GM12878 (cell line): ENCODE measurements around the gene KHDRBS2. TPM values are rescaled to one million over a fixed set of nuclear protein-coding genes. Genes with fewer than 3 reads are reported as not detected.

ENCODE experiments used
- ATAC-seq: fragments of 200-7000 bp; cut with Tn5 transposase; 3 replicates; pipeline ENCODE4 v1.9.1; 2020; ENCODE audit warnings: mild to moderate bottlenecking, moderate library complexity
- BruUV-seq: library from RNA; stranded (reverse); fragments of 400-500 nt; replicated peaks from 2 replicates; lab custom pipeline; 2021; lab: Mats Ljungman, UMichigan
- CTCF ChIA-PET: fragments of 300-600 bp; sonication (Branson Sonifier 250); formaldehyde crosslinking; extraction: SDS; loops from one replicate; lab custom pipeline; 2021; ENCODE audit warnings: inconsistent platforms; lab: Yijun Ruan, JAX
- POLR2A ChIA-PET: fragments of 350-600 bp; formaldehyde crosslinking; extraction: SDS; loops from one replicate; lab custom pipeline; 2021; ENCODE audit warnings: inconsistent platforms; lab: Charles Lee
- RAD21 ChIA-PET: fragments of 300-600 bp; sonication (Branson Sonifier 250); formaldehyde crosslinking; loops from one replicate; lab custom pipeline; 2023; ENCODE audit warnings: antibody characterized with exemption; ENCODE audit not compliant: unreplicated experiment; lab: Charles Lee
- SMC1A ChIA-PET: fragments of 300-600 bp; sonication (Branson Sonifier 250); formaldehyde crosslinking; loops from one replicate; lab custom pipeline; 2023; ENCODE audit not compliant: unreplicated experiment, uncharacterized antibody; lab: Charles Lee
- DNase-seq: peaks from one replicate; pipeline ENCODE4 v3.0.0-alpha.2; 2011; ENCODE audit warnings: low read depth, low spot score
- FAIRE-seq: peaks from 3 replicates; lab custom pipeline; 2011; peaks lifted over from hg19 to GRCh38; lab: Jason Lieb, UNC
- H2AFZ ChIP-seq: 2 replicates; pipeline ENCODE4 v1.6.0; 2011; ENCODE audit warnings: low read depth, low read length, control low read depth; ENCODE audit not compliant: control insufficient read depth
- H3K27ac ChIP-seq: 2 replicates; pipeline ENCODE4 v1.5.1; 2011; ENCODE audit warnings: control low read depth; ENCODE audit not compliant: control insufficient read depth, insufficient read depth
- H3K27me3 ChIP-seq, 2 experiments: replicated peaks in 1 of 2; 2 replicates each; pipeline versions ENCODE4 v1.6.0 to v1.6.1; 2011; ENCODE audit warnings: low read length in 1 of 2; ENCODE audit not compliant: control insufficient read depth in 2 of 2, insufficient read depth in 2 of 2
- H3K36me3 ChIP-seq, 2 experiments: 2 replicates each; pipeline ENCODE4 v1.5.1; 2011; ENCODE audit warnings: low read length in 1 of 2; ENCODE audit not compliant: control insufficient read depth in 2 of 2, insufficient read depth in 2 of 2
- H3K4me1 ChIP-seq: 2 replicates; pipeline ENCODE4 v1.6.1; 2011; ENCODE audit warnings: mild to moderate bottlenecking, low read length, moderate library complexity, mixed read lengths; ENCODE audit not compliant: control insufficient read depth, insufficient read depth
- H3K4me2 ChIP-seq: 2 replicates; pipeline ENCODE4 v1.6.0; 2011; ENCODE audit warnings: control low read depth; ENCODE audit not compliant: control insufficient read depth, insufficient read depth
- H3K4me3 ChIP-seq: fragments of 200-600 bp; sonication (generic); 2 replicates; pipeline ENCODE4 v1.5.1; 2016
- H3K79me2 ChIP-seq: 2 replicates; pipeline ENCODE4 v1.6.0; 2011; ENCODE audit warnings: low read length; ENCODE audit not compliant: control insufficient read depth, insufficient read depth
- H3K9ac ChIP-seq: 2 replicates; pipeline ENCODE4 v1.8.0; 2011; ENCODE audit warnings: low read length, control low read depth, mixed read lengths; ENCODE audit not compliant: control insufficient read depth, insufficient read depth
- H3K9me3 ChIP-seq: replicated peaks from 3 replicates; pipeline ENCODE4 v1.5.1; 2011; ENCODE audit warnings: mild to moderate bottlenecking, low read length; ENCODE audit not compliant: control insufficient read depth, insufficient read depth
- H4K20me1 ChIP-seq: 2 replicates; pipeline ENCODE4 v1.6.0; 2011; ENCODE audit not compliant: control insufficient read depth, insufficient read depth
- BMI1 ChIP-seq: fragments of 450-650 bp; IDR thresholded peaks from 2 replicates; pipeline ENCODE4 v1.6.1; 2016; ENCODE audit warnings: mild to moderate bottlenecking, moderate library complexity, borderline replicate concordance
- CHD2 ChIP-seq: IDR thresholded peaks from 2 replicates; pipeline ENCODE4 v1.6.1; 2011; ENCODE audit warnings: low read depth, low read length, improper control_type of control experiment, borderline replicate concordance
- EP300 ChIP-seq, 2 experiments: fragments of 150-350 bp in 1 of 2; IDR thresholded peaks; 2 replicates each; pipeline ENCODE4 v1.6.1; 2011 to 2012; ENCODE audit warnings: low read depth in 2 of 2, low read length in 2 of 2, borderline replicate concordance in 1 of 2, improper control_type of control experiment in 1 of 2, inconsistent platforms in 1 of 2; ENCODE audit not compliant: control insufficient read depth in 1 of 2
- HDGF ChIP-seq: fragments of 450-650 bp; IDR thresholded peaks from 2 replicates; pipeline ENCODE4 v1.6.1; 2016; ENCODE audit warnings: antibody characterized with exemption
- IKZF2 ChIP-seq, 2 experiments: fragments of 450-650 bp; IDR thresholded peaks; 2 replicates each; pipeline ENCODE4 v1.6.1; 2017; ENCODE audit warnings: mild to moderate bottlenecking in 2 of 2, moderate library complexity in 2 of 2
- KLF5 ChIP-seq: fragments of 450-650 bp; IDR thresholded peaks from 2 replicates; pipeline ENCODE4 v1.6.1; 2014; ENCODE audit warnings: mild to moderate bottlenecking; ENCODE audit not compliant: partially characterized antibody
- MTA2 ChIP-seq: fragments of 450-650 bp; IDR thresholded peaks from 2 replicates; pipeline ENCODE4 v1.6.1; 2016; ENCODE audit warnings: low read depth, mild to moderate bottlenecking, moderate library complexity
- MTA3 ChIP-seq: IDR thresholded peaks from 2 replicates; pipeline ENCODE4 v1.6.1; 2012; ENCODE audit warnings: low read length, inconsistent platforms, borderline replicate concordance
- RB1 ChIP-seq: fragments of 450-650 bp; formaldehyde crosslinking; IDR thresholded peaks from 2 replicates; pipeline ENCODE4 v1.6.1; 2017; ENCODE audit warnings: mild to moderate bottlenecking, borderline replicate concordance
- RCOR1 ChIP-seq: conservative IDR thresholded peaks from 2 replicates; pipeline ENCODE4 v1.6.1; 2012; ENCODE audit warnings: low read depth, low read length, improper control_type of control experiment
- SMC3 ChIP-seq: IDR thresholded peaks from 2 replicates; pipeline ENCODE4 v1.6.1; 2011; ENCODE audit warnings: low read length, improper control_type of control experiment, borderline replicate concordance
- ZZZ3 ChIP-seq: IDR thresholded peaks from 2 replicates; pipeline ENCODE4 v1.6.1; 2011; ENCODE audit warnings: low read depth; ENCODE audit not compliant: control insufficient read depth, insufficient read length
- WGBS: methylation state at CpG from one replicate; pipeline ENCODE4 v1.1.6; 2016; ENCODE audit warnings: low lambda C conversion rate; ENCODE audit not compliant: insufficient replicate concordance, insufficient coverage; ENCODE audit errors: missing lambda C conversion rate; 5-methylcytosine and 5-hydroxymethylcytosine counted together
- in situ Hi-C: fragments of 300-500 bp; cut with MboI; formaldehyde crosslinking; loops from 9 replicates; pipeline ENCODE4 v1.14.3; 2018; ENCODE audit warnings: mixed read lengths
- intact Hi-C: fragments of 100-400 bp; cut with micrococcal nuclease; formaldehyde crosslinking; loops from one replicate; pipeline ENCODE4 v1.14.2; 2022; ENCODE audit not compliant: unreplicated experiment
- polyA plus RNA-seq, 11 experiments: library from polyadenylated mRNA; depleted of rRNA in 4 of 11; unstranded in 6 of 11; stranded (reverse) in 5 of 11; fragments of >200 nt; fragmentation: Nextera tagmentation in 4 of 11; fragmentation: Illumina TruSeq in 1 of 11; extraction: Ambion mirVana in 4 of 11; extraction: Trizol in 1 of 11; gene quantifications; 1 replicate in 1 of 11; 2 replicates in 10 of 11; pipeline versions ENCODE4 v1.2.1 to v1.2.3, GENCODE V29; 2011 to 2016; ENCODE audit warnings: inconsistent platforms in 2 of 11, missing spikeins in 2 of 11, low read depth in 1 of 11
- total RNA-seq, 4 experiments: library from RNA; depleted of rRNA in 3 of 4; stranded (reverse); fragments of >200 nt in 3 of 4; fragmentation: Illumina TruSeq in 1 of 4; extraction: Trizol in 1 of 4; gene quantifications; 2 replicates each; pipeline versions ENCODE4 v1.2.1 to v1.2.3, GENCODE V29; 2013 to 2021
- TF ChIP-seq, protein P1 (sequence below): IDR thresholded peaks from 2 replicates; pipeline ENCODE4 v1.6.1; 2012; ENCODE audit warnings: low read depth, low read length, improper control_type of control experiment

The KHDRBS2 gene
- total and polyA plus RNA-seq, 10 of the 15 experiments (the other 5 are each of a cell fraction or from before 2014, with no cell fraction given), result 0.11 to 0.56 TPM; not detected in 8

DNA sequence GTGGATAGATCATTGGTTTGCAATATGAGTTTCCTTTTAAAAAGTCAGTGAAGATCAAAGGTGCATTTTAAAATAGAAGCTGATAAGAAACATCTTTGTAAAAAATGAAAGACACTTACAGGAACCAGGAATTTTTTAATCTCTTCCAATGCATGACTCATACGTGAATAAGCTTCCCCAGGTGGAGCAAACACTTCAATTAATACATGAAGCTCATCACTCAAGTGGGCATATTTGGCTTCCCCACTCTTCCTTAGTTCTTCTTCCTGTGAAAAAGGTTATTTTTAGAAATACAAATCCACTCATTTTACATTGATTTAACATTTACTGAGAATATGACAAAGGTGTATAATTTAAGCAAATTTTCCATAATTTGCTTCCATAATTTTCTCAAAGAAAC is 308.1 kb downstream of the KHDRBS2 start:
- H3K27me3 ChIP-seq, result no peaks in the 10 kb centered on the region
- no TSS peak for BruUV-seq
- no peak overlapping the region for H3K27ac ChIP-seq
- RAD21 ChIA-PET, result no interaction called here
- TF ChIP-seq HDGF (no peak), SMC3 (no peak), RCOR1 (no peak), RB1 (no peak)
- TF ChIP-seq, all 136 proteins: peak for 0
- in situ Hi-C loops (no loop called here), intact Hi-C loops (no loop called here)
- Histone ChIP-seq H3K36me3 (no peaks in the 10 kb centered on the region), H2AFZ (no peak overlapping the region), H3K4me1 (no peaks in the 10 kb centered on the region), H4K20me1 (no peaks in the 10 kb centered on the region), H3K4me2 (no peak overlapping the region), H3K79me2 (no peaks in the 10 kb centered on the region), H3K9ac (no peak overlapping the region), H3K4me3 (no peak overlapping the region), H3K9me3 (no peaks in the 10 kb centered on the region)
- FAIRE-seq (no peak), DNase-seq (no peak), ATAC-seq (no peak)
- WGBS, result 6% methylated on average over 1 of the region's 1 CpG
- ChIA-PET POLR2A (no interaction called here), CTCF (no interaction called here), SMC1A (no interaction called here)

DNA sequence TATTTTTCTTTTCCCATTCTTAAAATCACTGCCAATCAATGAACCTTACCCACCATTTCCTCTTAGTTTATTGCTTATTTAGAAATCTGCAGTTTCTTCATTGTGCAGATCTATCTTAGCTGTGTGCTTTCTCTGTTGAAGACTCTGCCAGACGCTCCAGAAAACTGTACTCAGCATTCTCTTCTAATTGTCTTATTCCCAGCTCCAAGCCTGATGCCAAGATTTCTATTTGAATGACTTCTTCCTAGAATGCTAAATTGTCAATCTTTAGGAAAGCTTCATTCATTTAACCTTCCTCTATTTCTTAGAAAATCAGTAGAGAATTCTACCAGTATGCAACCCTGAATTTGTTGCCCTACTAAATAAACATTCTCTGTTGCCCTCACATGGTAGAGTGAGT is 308.9 kb downstream of the KHDRBS2 start:
- Histone ChIP-seq H3K4me2 (no peak overlapping the region), H3K36me3 (no peaks in the 10 kb centered on the region), H3K9ac (no peak overlapping the region), H4K20me1 (no peaks in the 10 kb centered on the region), H2AFZ (no peak overlapping the region), H3K27ac (no peak overlapping the region), H3K9me3 (no peaks in the 10 kb centered on the region), H3K4me3 (no peak overlapping the region), H3K27me3 (no peaks in the 10 kb centered on the region), H3K79me2 (no peaks in the 10 kb centered on the region), H3K4me1 (no peaks in the 10 kb centered on the region)
- TF ChIP-seq MTA2 (no peak), ZZZ3 (no peak), IKZF2 (IDR thresholded peaks at IDR 0.05) (no peak), KLF5 (no peak), EP300 (IDR thresholded peaks at IDR 0.05; ENCODE audit: borderline replicate concordance in 1 of 2, control insufficient read depth in 1 of 2, low read depth in 2 of 2, low read length in 2 of 2) (no peak), CHD2 (no peak), MTA3 (no peak), BMI1 (no peak)
- TF ChIP-seq, protein P1, sequence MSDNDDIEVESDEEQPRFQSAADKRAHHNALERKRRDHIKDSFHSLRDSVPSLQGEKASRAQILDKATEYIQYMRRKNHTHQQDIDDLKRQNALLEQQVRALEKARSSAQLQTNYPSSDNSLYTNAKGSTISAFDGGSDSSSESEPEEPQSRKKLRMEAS, result no peak
- FAIRE-seq (no peak), DNase-seq (no peak), ATAC-seq (no peak)
- WGBS, result 0% methylated on average over 1 of the region's 1 CpG
- ChIA-PET SMC1A (no interaction called here), POLR2A (no interaction called here), CTCF (no interaction called here), RAD21 (no interaction called here)
- intact Hi-C loops, result no loop called here
- in situ Hi-C loops, result no loop called here
- BruUV-seq, result no TSS peak
